ENCODE measurements around the gene NCKIPSD. TPM values are rescaled to one million over a fixed set of nuclear protein-coding genes. Genes with fewer than 3 reads are reported as not detected.

Gene NCKIPSD
- total and polyA plus RNA-seq, 2 experiments from 2014 or later: 19.9 to 22.9 TPM

GRCh38 chr3:48682786-48683185 is 2.9 kb downstream of the NCKIPSD start:
- 91% methylated on average over 9 of the region's 9 CpGs for WGBS (ENCODE audit: low lambda C conversion rate, missing lambda C conversion rate)
- Histone ChIP-seq H3K4me2 (peak overlapping the region; percentile 99), H3K9me3 (ENCODE audit: low read depth) (no peaks in the 10 kb centered on the region), H3K27me3 (no peaks in the 10 kb centered on the region), H3K9me2 (replicated peaks; ENCODE audit: insufficient read depth) (no peaks in the 10 kb centered on the region), H2AFZ (no peak overlapping the region), H3K4me3 (no peak overlapping the region), H3K4me1 (ENCODE audit: insufficient read depth) (peaks cover 30% of the 10 kb centered on the region), H3K79me2 (peaks cover 20% of the 10 kb centered on the region), H3K27ac (no peak overlapping the region), H3K36me3 (replicated peaks; ENCODE audit: insufficient read depth, low read depth) (no peaks in the 10 kb centered on the region), H4K20me1 (ENCODE audit: insufficient read depth, poor library complexity, severe bottlenecking) (peaks cover 17% of the 10 kb centered on the region)
- TF ChIP-seq, protein P1, sequence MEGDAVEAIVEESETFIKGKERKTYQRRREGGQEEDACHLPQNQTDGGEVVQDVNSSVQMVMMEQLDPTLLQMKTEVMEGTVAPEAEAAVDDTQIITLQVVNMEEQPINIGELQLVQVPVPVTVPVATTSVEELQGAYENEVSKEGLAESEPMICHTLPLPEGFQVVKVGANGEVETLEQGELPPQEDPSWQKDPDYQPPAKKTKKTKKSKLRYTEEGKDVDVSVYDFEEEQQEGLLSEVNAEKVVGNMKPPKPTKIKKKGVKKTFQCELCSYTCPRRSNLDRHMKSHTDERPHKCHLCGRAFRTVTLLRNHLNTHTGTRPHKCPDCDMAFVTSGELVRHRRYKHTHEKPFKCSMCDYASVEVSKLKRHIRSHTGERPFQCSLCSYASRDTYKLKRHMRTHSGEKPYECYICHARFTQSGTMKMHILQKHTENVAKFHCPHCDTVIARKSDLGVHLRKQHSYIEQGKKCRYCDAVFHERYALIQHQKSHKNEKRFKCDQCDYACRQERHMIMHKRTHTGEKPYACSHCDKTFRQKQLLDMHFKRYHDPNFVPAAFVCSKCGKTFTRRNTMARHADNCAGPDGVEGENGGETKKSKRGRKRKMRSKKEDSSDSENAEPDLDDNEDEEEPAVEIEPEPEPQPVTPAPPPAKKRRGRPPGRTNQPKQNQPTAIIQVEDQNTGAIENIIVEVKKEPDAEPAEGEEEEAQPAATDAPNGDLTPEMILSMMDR (IDR thresholded peaks at IDR 0.05; ENCODE audit: poor library complexity): no peak
- TF ChIP-seq EZH2 (IDR thresholded peaks at IDR 0.05; ENCODE audit: borderline replicate concordance) (no peak), EZH2phosphoT487 (IDR thresholded peaks at IDR 0.05; ENCODE audit: low read depth, severe bottlenecking, unreplicated experiment) (no peak)
- DNase-seq (ENCODE audit: low spot score): no peak

- TF ChIP-seq, protein P1 (IDR thresholded peaks at IDR 0.05; ENCODE audit: poor library complexity): no peak
- H3K4me3 ChIP-seq: no peak overlapping the region
- no peak overlapping the region for H3K27ac ChIP-seq
- 96% methylated on average over 17 of the region's 17 CpGs for WGBS (ENCODE audit: low lambda C conversion rate, missing lambda C conversion rate)
- H3K9me3 ChIP-seq (ENCODE audit: low read depth): no peaks in the 10 kb centered on the region
- no peaks in the 10 kb centered on the region for H3K9me2 ChIP-seq (replicated peaks; ENCODE audit: insufficient read depth)
- H3K27me3 ChIP-seq: no peaks in the 10 kb centered on the region
- DNase-seq (ENCODE audit: low spot score): no peak
- no peaks in the 10 kb centered on the region for H3K36me3 ChIP-seq (replicated peaks; ENCODE audit: insufficient read depth, low read depth)
- H4K20me1 ChIP-seq (ENCODE audit: insufficient read depth, poor library complexity, severe bottlenecking): peaks cover 11% of the 10 kb centered on the region
- H3K79me2 ChIP-seq: peaks cover 20% of the 10 kb centered on the region
- H3K4me1 ChIP-seq (ENCODE audit: insufficient read depth): peaks cover 30% of the 10 kb centered on the region
- no peak overlapping the region for H2AFZ ChIP-seq
- no peak overlapping the region for H3K4me2 ChIP-seq
Observed at GRCh38 chr3:48681974-48682610, 3.6 kb downstream of the NCKIPSD start.

DNA sequence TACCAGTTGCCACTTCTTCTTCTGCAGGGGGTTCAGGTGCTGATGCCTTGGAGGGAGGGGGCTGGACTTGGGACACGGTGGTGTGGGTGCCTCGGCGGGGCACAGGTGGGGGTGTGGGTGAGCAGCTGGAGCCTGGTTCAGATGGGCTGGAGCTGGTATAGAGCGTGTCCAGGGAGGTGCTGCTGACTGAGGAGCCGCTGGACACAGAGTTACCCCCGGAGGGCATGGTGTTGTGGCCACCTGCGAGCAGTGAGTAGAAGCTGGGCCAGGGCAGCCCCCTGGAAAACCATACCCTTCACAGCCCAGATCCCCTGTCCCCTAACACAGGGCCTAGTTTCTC is 4.2 kb downstream of the NCKIPSD start:
- no peaks in the 10 kb centered on the region for H3K36me3 ChIP-seq (replicated peaks; ENCODE audit: insufficient read depth, low read depth)
- WGBS (ENCODE audit: low lambda C conversion rate, missing lambda C conversion rate): 98% methylated on average over 6 of the region's 7 CpGs

More for the DNA sequence above, 4.2 kb downstream of the NCKIPSD start:
- DNase-seq (ENCODE audit: low spot score): no peak
- TF ChIP-seq, protein P1 (IDR thresholded peaks at IDR 0.05; ENCODE audit: poor library complexity): no peak
- TF ChIP-seq EZH2 (IDR thresholded peaks at IDR 0.05; ENCODE audit: borderline replicate concordance) (no peak), EZH2phosphoT487 (IDR thresholded peaks at IDR 0.05; ENCODE audit: low read depth, severe bottlenecking, unreplicated experiment) (no peak)
- Histone ChIP-seq H3K27me3 (no peaks in the 10 kb centered on the region), H3K4me2 (no peak overlapping the region), H4K20me1 (ENCODE audit: insufficient read depth, poor library complexity, severe bottlenecking) (peaks cover 9% of the 10 kb centered on the region), H3K9me2 (replicated peaks; ENCODE audit: insufficient read depth) (no peaks in the 10 kb centered on the region), H3K9me3 (ENCODE audit: low read depth) (no peaks in the 10 kb centered on the region), H3K79me2 (peaks cover 20% of the 10 kb centered on the region), H3K4me1 (ENCODE audit: insufficient read depth) (peaks cover 27% of the 10 kb centered on the region), H3K4me3 (no peak overlapping the region), H3K27ac (no peak overlapping the region), H2AFZ (no peak overlapping the region)

Data from hepatocyte (in vitro differentiated cells).